Heart right ventricle (tissue), 16 donors: ENCODE measurements around the gene RTN4IP1. TPM values are rescaled to one million over a fixed set of nuclear protein-coding genes. Genes with fewer than 3 reads are reported as not detected.

ENCODE experiments used
- ATAC-seq, 8 donors: fragments of 200-7000 bp; cut with Tn5 transposase; one replicate each; pipeline ENCODE4 v1.9.1; 2020; ENCODE audit warnings: mild to moderate bottlenecking in 8 of 8, moderate library complexity in 8 of 8, moderate number of reproducible peaks in 1 of 8
- DNase-seq, 2 donors: peaks; one replicate each; pipeline ENCODE4 v3.0.0-alpha.2; 2020
- H3K27ac ChIP-seq, 10 donors: fragments of 200-600 bp; sonication (generic) in 2 of 10; one replicate each; pipeline versions ENCODE4 v1.5.0 to v1.8.0; 2020 to 2022; ENCODE audit warnings: mild to moderate bottlenecking in 3 of 10
- H3K27me3 ChIP-seq, 7 donors: fragments of 200-600 bp; one replicate each; pipeline ENCODE4 v1.8.0; 2021 to 2022; ENCODE audit warnings: mild to moderate bottlenecking in 2 of 7
- H3K36me3 ChIP-seq, 9 donors: fragments of 200-600 bp; sonication (generic) in 1 of 9; one replicate each; pipeline versions ENCODE4 v1.5.0 to v1.8.0; 2020 to 2022; ENCODE audit warnings: mild to moderate bottlenecking in 2 of 9
- H3K4me1 ChIP-seq, 9 donors: fragments of 200-600 bp; sonication (generic) in 1 of 9; one replicate each; pipeline versions ENCODE4 v1.5.0 to v1.8.0; 2020 to 2022; ENCODE audit warnings: mild to moderate bottlenecking in 4 of 9
- H3K4me3 ChIP-seq, 10 donors: fragments of 200-600 bp; sonication (generic) in 2 of 10; one replicate each; pipeline versions ENCODE4 v1.5.0 to v1.8.0; 2020 to 2022; ENCODE audit warnings: mild to moderate bottlenecking in 7 of 10, moderate library complexity in 2 of 10
- H3K9me3 ChIP-seq, 11 donors: fragments of 200-600 bp in 10 of 11; sonication (generic) in 2 of 11; one replicate each; pipeline versions ENCODE4 v1.5.0 to v1.8.0; 2013 to 2022; ENCODE audit warnings: mild to moderate bottlenecking in 2 of 11, control low read depth in 1 of 11, moderate library complexity in 1 of 11
- CTCF ChIP-seq, 9 donors: fragments of 200-600 bp; sonication (generic) in 2 of 9; IDR thresholded peaks; one replicate each; pipeline versions ENCODE4 v1.5.0 to v1.8.0; 2021 to 2022; ENCODE audit warnings: antibody characterized with exemption in 9 of 9, mild to moderate bottlenecking in 5 of 9, moderate library complexity in 1 of 9
- WGBS, 2 donors: extraction: QIAGEN DNeasy Blood & Tissue Kit; methylation state at CpG; one replicate each; pipeline ENCODE4 v1.1.7; 2013; ENCODE audit warnings: inconsistent platforms in 1 of 2; 5-methylcytosine and 5-hydroxymethylcytosine counted together
- intact Hi-C, 10 donors: fragments of 100-400 bp; cut with DNase I; formaldehyde crosslinking; loops; one replicate each; pipeline versions ENCODE4 v1.11.1 to v1.14.2; 2022
- polyA plus RNA-seq, 2 donors: library from polyadenylated mRNA; stranded (reverse); fragments of 200-250 nt; gene quantifications; one replicate each; pipeline ENCODE4 v1.2.3, GENCODE V29; 2013
- total RNA-seq, 10 donors: library from RNA; stranded (reverse); fragmentation: NEBNext Ultra II Directional in 3 of 10; extraction: Animal tissue kit (Norgen Biotek cat#: 25700) in 3 of 10; gene quantifications; one replicate each; pipeline versions ENCODE4 v1.2.1 to v1.2.4, GENCODE V29; 2021 to 2023
- donor health status: Arrhythmogenic right ventricular cardiomyopathy.
- donor health status: ischemic (EF 13 %, LVEDD 7.1; RV severe dilation, severe dysfunction).
- donor health status: healthy with polysubstance abuse.
- donor health status: DM: no; HTN: yes; CAD: no.
- donor health status: DM: no; HTN: no; CAD: no.
- donor health status: ischemic (EF 25% LVEDD 6.9; RV normal size, moderate dysfunction).
- donor health status: ischemic (EF 25% LVEDD 5.7; RV mildly dilated, moderate dysfunction).
- donor health status: healthy.
- donor health status: DM: yes; HTN: yes; CAD: no.
- donor health status: Ischemic cardiomyopathy.
- donor health status: ischemic (EF 35%, LVEDD 5.7; RV mildly dilated, moderate dysfunction).
- donor health status: nonischemic (EF 11% LVEDD 7.7; RV severe dilation, severe dysfunction).
- donor health status: DM: yes; HTN: yes; CAD: no.
- donor health status: PGD.
- donor health status: ischemic (EF 29% LVEDD 5.4; RV normal size, mild dysfunction).
- donor health status: nonischemic (EF 23%, LVEDD 6.1; RV moderate dilation, normal function).

Gene RTN4IP1
- total and polyA plus RNA-seq, 12 donors = 8.8 to 23.3 (median 15.5) TPM

- DNase-seq (no peak), ATAC-seq (no peak)
- peaks cover 0 to 54% (median 0%) of the 10 kb centered on the region in 9 donors for H3K4me1 ChIP-seq
- no peaks in the 10 kb centered on the region for H3K27me3 ChIP-seq
- WGBS, 2 donors = 81 to 91% methylated on average over 2 of the region's 2 CpGs
- no peak overlapping the region for H3K4me3 ChIP-seq
- H3K27ac ChIP-seq = peak overlapping the region in 1 of 10 donors; percentile 42
- intact Hi-C loops = no loop called here
- TF ChIP-seq CTCF (IDR thresholded peaks at IDR 0.05) = no peak
- no peaks in the 10 kb centered on the region for H3K9me3 ChIP-seq
- H3K36me3 ChIP-seq = peaks cover 0 to 12% (median 0%) of the 10 kb centered on the region in 9 donors
These were observed 92.4 kb downstream of the RTN4IP1 start for GRCh38 chr6:106536851-106537250.

DNA sequence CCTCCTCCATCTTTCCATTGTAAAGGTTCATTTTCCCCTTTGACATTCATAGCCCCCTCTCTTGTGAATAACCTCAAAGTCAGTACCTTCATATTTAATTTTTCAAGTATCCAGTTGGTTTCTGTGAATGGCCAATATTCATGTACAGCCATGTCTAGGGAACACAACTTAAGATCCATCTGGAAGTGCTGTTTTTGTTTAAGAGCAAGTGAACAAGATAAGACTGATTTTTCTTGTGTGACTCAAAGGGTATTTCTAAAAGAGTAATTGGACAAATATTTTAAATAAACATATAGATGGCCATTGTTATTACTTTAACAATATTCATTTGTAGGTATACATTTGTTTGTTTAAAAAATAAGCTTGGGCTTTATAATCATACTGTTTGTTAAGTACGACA, 92.9 kb downstream of the RTN4IP1 start:
- Histone ChIP-seq H3K9me3 (no peaks in the 10 kb centered on the region), H3K27ac (no peak overlapping the region), H3K4me3 (no peak overlapping the region), H3K27me3 (no peaks in the 10 kb centered on the region), H3K4me1 (peaks cover 0 to 54% (median 0%) of the 10 kb centered on the region in 9 donors), H3K36me3 (peaks cover 0 to 11% (median 0%) of the 10 kb centered on the region in 9 donors)
- no peak for TF ChIP-seq CTCF (IDR thresholded peaks at IDR 0.05)
- ATAC-seq = no peak
- no peak for DNase-seq
- intact Hi-C loops = no loop called here
- 98% methylated on average over 1 of the region's 1 CpG for WGBS, 2 donors

DNA sequence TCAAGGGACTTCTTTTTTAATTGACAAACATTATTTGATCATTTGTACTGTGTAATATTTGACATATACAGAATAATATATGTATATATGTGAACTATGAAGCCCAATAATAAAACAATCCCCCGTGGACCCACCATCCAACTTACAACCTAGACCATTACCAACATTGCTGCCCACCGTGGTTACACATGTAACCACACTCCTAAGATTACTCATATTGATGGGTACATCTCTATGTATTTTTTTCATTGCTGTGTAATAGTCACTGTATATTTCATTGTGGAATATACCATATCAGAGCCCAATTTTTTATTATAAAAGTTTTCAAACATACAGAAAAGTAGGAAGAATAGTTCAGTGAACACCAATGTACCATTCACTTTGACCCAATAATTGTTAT, 94.3 kb downstream of the RTN4IP1 start:
- ATAC-seq = no peak
- WGBS, 2 donors = 89 to 95% methylated on average over 2 of the region's 2 CpGs
- DNase-seq = no peak
- Histone ChIP-seq H3K4me1 (peaks cover 0 to 44% (median 0%) of the 10 kb centered on the region in 9 donors), H3K36me3 (peaks cover 0 to 15% (median 0%) of the 10 kb centered on the region in 9 donors), H3K27ac (no peak overlapping the region), H3K27me3 (no peaks in the 10 kb centered on the region), H3K4me3 (no peak overlapping the region), H3K9me3 (no peaks in the 10 kb centered on the region)
- TF ChIP-seq CTCF (IDR thresholded peaks at IDR 0.05) = no peak
- intact Hi-C loops = no loop called here

GRCh38 chr6:106534564-106534982, 94.7 kb downstream of the RTN4IP1 start:
- TF ChIP-seq CTCF (IDR thresholded peaks at IDR 0.05) = no peak
- Histone ChIP-seq H3K4me3 (no peak overlapping the region), H3K27ac (no peak overlapping the region), H3K4me1 (peaks cover 0 to 39% (median 0%) of the 10 kb centered on the region in 9 donors), H3K9me3 (no peaks in the 10 kb centered on the region), H3K27me3 (no peaks in the 10 kb centered on the region), H3K36me3 (peaks cover 0 to 19% (median 0%) of the 10 kb centered on the region in 9 donors)
- ATAC-seq (no peak), DNase-seq (no peak)
- WGBS, 2 donors = 78 to 79% methylated on average over 2 of the region's 2 CpGs
- intact Hi-C loops = no loop called here
